HepG2 (cell line): ENCODE data around the gene IQCE. TPM values are rescaled to one million over a fixed set of nuclear protein-coding genes. Genes with fewer than 3 reads are reported as not detected.
A peak's percentile ranks its signal among the peaks of the same experiment; 100 is the strongest.

Source experiments
- ARNT2 ChIP-seq: sonication (generic); formaldehyde crosslinking; IDR thresholded peaks from 2 replicates; pipeline ENCODE4 v1.8.0; 2022; ENCODE audit warnings: mild to moderate bottlenecking, low read depth, missing genetic modification reagents, moderate library complexity
- MAFK ChIP-seq, 2 experiments: IDR thresholded peaks in 1 of 2; conservative IDR thresholded peaks in 1 of 2; 2 replicates each; pipeline ENCODE4 v1.6.1; 2011; ENCODE audit warnings: improper control_type of control experiment in 2 of 2, low read length in 2 of 2
- POLR2G ChIP-seq: fragments of 200-400 bp; formaldehyde crosslinking; IDR thresholded peaks from 2 replicates; pipeline ENCODE4 v1.6.1; 2018; ENCODE audit warnings: mild to moderate bottlenecking, low read depth, low read length, moderate library complexity
- RFX1 ChIP-seq: fragments of 450-650 bp; IDR thresholded peaks from 2 replicates; pipeline ENCODE4 v1.6.1; 2017
- SIX4 ChIP-seq: sonication (generic); formaldehyde crosslinking; IDR thresholded peaks from 2 replicates; pipeline ENCODE4 v1.4.0; 2020; ENCODE audit warnings: missing genetic modification reagents
- ZNF136 ChIP-seq: sonication (generic); formaldehyde crosslinking; IDR thresholded peaks from 2 replicates; pipeline ENCODE4 v1.8.1; 2022; ENCODE audit warnings: low read depth, mild to moderate bottlenecking, moderate library complexity, missing genetic modification reagents
- ZNF260 ChIP-seq: sonication (generic); formaldehyde crosslinking; IDR thresholded peaks from 2 replicates; pipeline ENCODE4 v1.4.0; 2020; ENCODE audit warnings: missing genetic modification reagents, low read depth, mild to moderate bottlenecking, borderline replicate concordance
- ZNF264 ChIP-seq: sonication (generic); formaldehyde crosslinking; IDR thresholded peaks from 2 replicates; pipeline ENCODE4 v1.4.0; 2020; ENCODE audit warnings: missing genetic modification reagents
- ZNF672 ChIP-seq: sonication (generic); formaldehyde crosslinking; IDR thresholded peaks from 2 replicates; pipeline ENCODE4 v1.8.1; 2022; ENCODE audit warnings: missing genetic modification reagents
- polyA plus RNA-seq, 8 experiments: library from polyadenylated mRNA; depleted of rRNA in 3 of 8; stranded (reverse) in 7 of 8; unstranded in 1 of 8; fragments of >200 nt; fragmentation: Illumina TruSeq in 4 of 8; extraction: Trizol in 4 of 8; gene quantifications; 2 replicates each; pipeline versions ENCODE4 v1.2.1 to v1.2.3, GENCODE V29; 2011 to 2016; ENCODE audit warnings: low read depth in 4 of 8, missing spikeins in 1 of 8, mixed read lengths in 1 of 8; ENCODE audit not compliant: insufficient read depth in 1 of 8
- total RNA-seq, 5 experiments: library from RNA; depleted of rRNA; stranded (reverse); fragments of >200 nt; fragmentation: Illumina TruSeq; extraction: Trizol; gene quantifications; 2 replicates each; pipeline ENCODE4 v1.2.3, GENCODE V29; 2016; ENCODE audit warnings: low read depth in 1 of 5
- TF ChIP-seq, protein P1 (sequence below): sonication (generic); formaldehyde crosslinking; IDR thresholded peaks from 2 replicates; pipeline ENCODE4 v1.5.0; 2020; ENCODE audit warnings: mild to moderate bottlenecking, missing genetic modification reagents, moderate library complexity
- TF ChIP-seq, protein P2 (sequence below): sonication (generic); formaldehyde crosslinking; IDR thresholded peaks from 2 replicates; pipeline ENCODE4 v1.5.0; 2020; ENCODE audit warnings: mild to moderate bottlenecking, missing genetic modification reagents
- TF ChIP-seq, protein P3 (sequence below): IDR thresholded peaks from 2 replicates; pipeline ENCODE4 v1.6.1; 2016; ENCODE audit warnings: low read depth, missing genetic modification reagents, missing compliant biosample characterization
- TF ChIP-seq, protein P4 (sequence below): sonication (generic); formaldehyde crosslinking; IDR thresholded peaks from 2 replicates; pipeline ENCODE4 v1.5.0; 2020; ENCODE audit warnings: missing genetic modification reagents, mild to moderate bottlenecking, borderline replicate concordance
- TF ChIP-seq, protein P5 (sequence below): sonication (generic); formaldehyde crosslinking; conservative IDR thresholded peaks from 2 replicates; pipeline ENCODE4 v1.5.0; 2020; ENCODE audit warnings: missing genetic modification reagents

Gene IQCE
- total and polyA plus RNA-seq, 2 of the 13 experiments (the other 11 are each of a cell fraction or from before 2014, with no cell fraction given): 1.5 to 2.5 TPM

DNA sequence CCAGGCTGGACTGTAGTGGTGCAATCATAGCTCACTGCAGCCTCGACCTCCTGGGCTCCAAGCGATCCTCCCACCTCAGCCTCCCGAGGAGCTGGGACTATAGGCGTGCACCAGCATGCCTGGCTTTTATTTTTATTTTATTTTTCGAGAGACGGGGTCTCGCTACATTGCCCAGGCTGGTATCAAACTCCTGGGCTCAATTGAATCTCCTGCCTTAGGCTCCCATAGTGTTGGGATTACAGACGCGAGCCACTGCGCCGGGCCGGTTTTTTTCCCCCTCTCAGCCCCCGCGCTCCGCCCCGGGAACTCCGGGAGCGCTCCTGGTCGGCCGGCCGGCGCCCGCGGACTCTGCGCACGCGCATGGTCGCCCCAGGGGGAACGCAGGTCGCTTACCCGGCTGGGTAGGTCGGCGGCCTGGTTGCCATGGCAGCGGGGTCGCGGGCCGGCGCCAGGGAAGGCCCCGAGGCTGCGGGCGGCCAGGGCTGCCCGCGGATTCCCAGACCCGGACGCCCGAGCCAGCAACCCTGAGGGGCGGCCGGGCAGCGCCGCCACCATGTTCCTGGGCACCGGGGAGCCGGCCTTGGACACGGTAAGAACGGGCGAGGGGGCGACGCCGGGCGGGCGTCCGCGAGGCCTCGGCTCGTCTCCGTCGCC, at the start of gene IQCE (continued):
- TF ChIP-seq, protein P1, sequence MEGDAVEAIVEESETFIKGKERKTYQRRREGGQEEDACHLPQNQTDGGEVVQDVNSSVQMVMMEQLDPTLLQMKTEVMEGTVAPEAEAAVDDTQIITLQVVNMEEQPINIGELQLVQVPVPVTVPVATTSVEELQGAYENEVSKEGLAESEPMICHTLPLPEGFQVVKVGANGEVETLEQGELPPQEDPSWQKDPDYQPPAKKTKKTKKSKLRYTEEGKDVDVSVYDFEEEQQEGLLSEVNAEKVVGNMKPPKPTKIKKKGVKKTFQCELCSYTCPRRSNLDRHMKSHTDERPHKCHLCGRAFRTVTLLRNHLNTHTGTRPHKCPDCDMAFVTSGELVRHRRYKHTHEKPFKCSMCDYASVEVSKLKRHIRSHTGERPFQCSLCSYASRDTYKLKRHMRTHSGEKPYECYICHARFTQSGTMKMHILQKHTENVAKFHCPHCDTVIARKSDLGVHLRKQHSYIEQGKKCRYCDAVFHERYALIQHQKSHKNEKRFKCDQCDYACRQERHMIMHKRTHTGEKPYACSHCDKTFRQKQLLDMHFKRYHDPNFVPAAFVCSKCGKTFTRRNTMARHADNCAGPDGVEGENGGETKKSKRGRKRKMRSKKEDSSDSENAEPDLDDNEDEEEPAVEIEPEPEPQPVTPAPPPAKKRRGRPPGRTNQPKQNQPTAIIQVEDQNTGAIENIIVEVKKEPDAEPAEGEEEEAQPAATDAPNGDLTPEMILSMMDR: no peak
- peak; percentile 92 for TF ChIP-seq RFX1
- TF ChIP-seq, protein P2, sequence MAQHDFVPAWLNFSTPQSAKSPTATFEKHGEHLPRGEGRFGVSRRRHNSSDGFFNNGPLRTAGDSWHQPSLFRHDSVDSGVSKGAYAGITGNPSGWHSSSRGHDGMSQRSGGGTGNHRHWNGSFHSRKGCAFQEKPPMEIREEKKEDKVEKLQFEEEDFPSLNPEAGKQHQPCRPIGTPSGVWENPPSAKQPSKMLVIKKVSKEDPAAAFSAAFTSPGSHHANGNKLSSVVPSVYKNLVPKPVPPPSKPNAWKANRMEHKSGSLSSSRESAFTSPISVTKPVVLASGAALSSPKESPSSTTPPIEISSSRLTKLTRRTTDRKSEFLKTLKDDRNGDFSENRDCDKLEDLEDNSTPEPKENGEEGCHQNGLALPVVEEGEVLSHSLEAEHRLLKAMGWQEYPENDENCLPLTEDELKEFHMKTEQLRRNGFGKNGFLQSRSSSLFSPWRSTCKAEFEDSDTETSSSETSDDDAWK (CRISPR knock-in tag): no peak
- TF ChIP-seq ZNF264: no peak
- TF ChIP-seq, protein P3, sequence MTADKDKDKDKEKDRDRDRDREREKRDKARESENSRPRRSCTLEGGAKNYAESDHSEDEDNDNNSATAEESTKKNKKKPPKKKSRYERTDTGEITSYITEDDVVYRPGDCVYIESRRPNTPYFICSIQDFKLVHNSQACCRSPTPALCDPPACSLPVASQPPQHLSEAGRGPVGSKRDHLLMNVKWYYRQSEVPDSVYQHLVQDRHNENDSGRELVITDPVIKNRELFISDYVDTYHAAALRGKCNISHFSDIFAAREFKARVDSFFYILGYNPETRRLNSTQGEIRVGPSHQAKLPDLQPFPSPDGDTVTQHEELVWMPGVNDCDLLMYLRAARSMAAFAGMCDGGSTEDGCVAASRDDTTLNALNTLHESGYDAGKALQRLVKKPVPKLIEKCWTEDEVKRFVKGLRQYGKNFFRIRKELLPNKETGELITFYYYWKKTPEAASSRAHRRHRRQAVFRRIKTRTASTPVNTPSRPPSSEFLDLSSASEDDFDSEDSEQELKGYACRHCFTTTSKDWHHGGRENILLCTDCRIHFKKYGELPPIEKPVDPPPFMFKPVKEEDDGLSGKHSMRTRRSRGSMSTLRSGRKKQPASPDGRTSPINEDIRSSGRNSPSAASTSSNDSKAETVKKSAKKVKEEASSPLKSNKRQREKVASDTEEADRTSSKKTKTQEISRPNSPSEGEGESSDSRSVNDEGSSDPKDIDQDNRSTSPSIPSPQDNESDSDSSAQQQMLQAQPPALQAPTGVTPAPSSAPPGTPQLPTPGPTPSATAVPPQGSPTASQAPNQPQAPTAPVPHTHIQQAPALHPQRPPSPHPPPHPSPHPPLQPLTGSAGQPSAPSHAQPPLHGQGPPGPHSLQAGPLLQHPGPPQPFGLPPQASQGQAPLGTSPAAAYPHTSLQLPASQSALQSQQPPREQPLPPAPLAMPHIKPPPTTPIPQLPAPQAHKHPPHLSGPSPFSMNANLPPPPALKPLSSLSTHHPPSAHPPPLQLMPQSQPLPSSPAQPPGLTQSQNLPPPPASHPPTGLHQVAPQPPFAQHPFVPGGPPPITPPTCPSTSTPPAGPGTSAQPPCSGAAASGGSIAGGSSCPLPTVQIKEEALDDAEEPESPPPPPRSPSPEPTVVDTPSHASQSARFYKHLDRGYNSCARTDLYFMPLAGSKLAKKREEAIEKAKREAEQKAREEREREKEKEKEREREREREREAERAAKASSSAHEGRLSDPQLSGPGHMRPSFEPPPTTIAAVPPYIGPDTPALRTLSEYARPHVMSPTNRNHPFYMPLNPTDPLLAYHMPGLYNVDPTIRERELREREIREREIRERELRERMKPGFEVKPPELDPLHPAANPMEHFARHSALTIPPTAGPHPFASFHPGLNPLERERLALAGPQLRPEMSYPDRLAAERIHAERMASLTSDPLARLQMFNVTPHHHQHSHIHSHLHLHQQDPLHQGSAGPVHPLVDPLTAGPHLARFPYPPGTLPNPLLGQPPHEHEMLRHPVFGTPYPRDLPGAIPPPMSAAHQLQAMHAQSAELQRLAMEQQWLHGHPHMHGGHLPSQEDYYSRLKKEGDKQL: no peak
- TF ChIP-seq, protein P4, sequence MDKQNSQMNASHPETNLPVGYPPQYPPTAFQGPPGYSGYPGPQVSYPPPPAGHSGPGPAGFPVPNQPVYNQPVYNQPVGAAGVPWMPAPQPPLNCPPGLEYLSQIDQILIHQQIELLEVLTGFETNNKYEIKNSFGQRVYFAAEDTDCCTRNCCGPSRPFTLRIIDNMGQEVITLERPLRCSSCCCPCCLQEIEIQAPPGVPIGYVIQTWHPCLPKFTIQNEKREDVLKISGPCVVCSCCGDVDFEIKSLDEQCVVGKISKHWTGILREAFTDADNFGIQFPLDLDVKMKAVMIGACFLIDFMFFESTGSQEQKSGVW (CRISPR knock-in tag): no peak
- TF ChIP-seq ZNF260 (CRISPR knock-in tag): no peak
- TF ChIP-seq ARNT2: peak; percentile 53
- TF ChIP-seq SIX4 (CRISPR knock-in tag): no peak
- no peak for TF ChIP-seq ZNF672 (CRISPR knock-in tag)
- no peak for TF ChIP-seq MAFK (conservative IDR thresholded peaks at IDR 0.05 in 1 of 2, IDR thresholded peaks at IDR 0.05 in 1 of 2; ENCODE audit: low read length in 2 of 2)
- TF ChIP-seq, protein P5, sequence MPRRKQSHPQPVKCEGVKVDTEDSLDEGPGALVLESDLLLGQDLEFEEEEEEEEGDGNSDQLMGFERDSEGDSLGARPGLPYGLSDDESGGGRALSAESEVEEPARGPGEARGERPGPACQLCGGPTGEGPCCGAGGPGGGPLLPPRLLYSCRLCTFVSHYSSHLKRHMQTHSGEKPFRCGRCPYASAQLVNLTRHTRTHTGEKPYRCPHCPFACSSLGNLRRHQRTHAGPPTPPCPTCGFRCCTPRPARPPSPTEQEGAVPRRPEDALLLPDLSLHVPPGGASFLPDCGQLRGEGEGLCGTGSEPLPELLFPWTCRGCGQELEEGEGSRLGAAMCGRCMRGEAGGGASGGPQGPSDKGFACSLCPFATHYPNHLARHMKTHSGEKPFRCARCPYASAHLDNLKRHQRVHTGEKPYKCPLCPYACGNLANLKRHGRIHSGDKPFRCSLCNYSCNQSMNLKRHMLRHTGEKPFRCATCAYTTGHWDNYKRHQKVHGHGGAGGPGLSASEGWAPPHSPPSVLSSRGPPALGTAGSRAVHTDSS: no peak
- TF ChIP-seq POLR2G: no peak
- peak; percentile 77; the same call in 1 of the 2 replicates for TF ChIP-seq ZNF136 (CRISPR knock-in tag)
